Measurements from ENCODE around the gene ZNF584.

The ZNF584 gene

DNA sequence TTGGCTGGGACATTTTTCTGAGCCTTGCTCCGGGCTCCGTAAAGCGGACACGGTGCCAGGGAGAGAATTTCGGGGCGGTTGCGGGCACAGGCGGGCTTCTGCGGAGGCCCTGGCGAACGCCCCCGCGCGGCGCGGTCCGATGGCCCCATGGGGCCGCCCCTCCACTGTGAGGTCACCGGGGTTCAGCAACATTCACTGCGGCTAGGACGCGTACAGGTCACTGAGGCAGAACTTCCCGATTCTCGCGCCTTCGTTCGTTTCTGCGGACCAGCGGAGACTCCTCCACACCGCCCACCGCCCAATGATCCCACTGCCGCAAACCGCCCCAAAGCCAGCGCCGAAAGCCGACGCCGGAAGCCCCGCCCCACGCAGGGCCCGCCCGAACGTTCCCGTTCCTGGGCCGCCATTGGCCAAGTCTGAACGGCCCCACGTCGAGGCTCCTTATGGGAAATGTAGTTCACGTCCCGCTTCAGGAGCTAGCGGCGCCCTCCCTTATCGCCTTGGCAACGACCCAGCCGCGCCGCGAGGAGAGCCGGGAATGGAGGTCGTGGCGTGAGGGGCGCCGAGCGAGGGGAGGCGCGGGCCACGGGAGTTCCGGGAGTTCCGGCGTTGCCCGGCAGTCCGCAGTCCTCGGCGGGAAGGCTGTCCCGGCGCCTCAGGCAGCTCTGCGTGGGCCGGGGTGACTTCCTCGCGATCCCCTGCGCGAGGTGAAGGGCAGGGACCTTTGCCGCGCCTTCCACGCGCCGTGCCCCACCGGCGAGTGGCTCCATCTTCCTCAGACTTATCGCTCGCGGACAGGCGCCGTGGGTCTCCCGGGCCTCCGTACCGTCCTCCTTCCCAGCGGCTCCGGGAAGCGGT lies at the start of gene ZNF584:
Gene ZNF584, plus strand, starts transcription at position 498 of the 858 bp plus-strand sequence. CDS start 499 bp downstream, outside the sequence.
- peaks cover 5% of the 10 kb centered on the region; the same call in 1 of the 2 replicates for H3K36me3 ChIP-seq (ENCODE audit: insufficient read depth, low read length)
- peak within 1 kb of the TSS; percentile 75 for H3K4me2 ChIP-seq (ENCODE audit: insufficient read depth, low read length)
- peak within 1 kb of the TSS; percentile 77 for H3K9ac ChIP-seq (ENCODE audit: low read depth, low read length)
- peaks cover 28% of the 10 kb centered on the region for H3K4me1 ChIP-seq (ENCODE audit: insufficient read depth, low read length)
- peaks cover 40% of the 10 kb centered on the region for H3K79me2 ChIP-seq (ENCODE audit: insufficient read depth, low read length)
- TF ChIP-seq CTCF (IDR thresholded peaks at IDR 0.05; ENCODE audit: borderline replicate concordance, extremely low read depth, low read length, poor library complexity, severe bottlenecking) (peak; percentile 48), EZH2 (IDR thresholded peaks at IDR 0.05; ENCODE audit: borderline replicate concordance, low read depth, low read length, severe bottlenecking) (no peak)
- peak within 1 kb of the TSS; percentile 58 to 96 for H3K4me3 ChIP-seq (ENCODE audit: low read depth in 1 of 2, low read length in 2 of 2)
- peak within 1 kb of the TSS; percentile 78 for H3K27ac ChIP-seq (ENCODE audit: low read length)
- DNase-seq (peak; percentile 97), ATAC-seq (ENCODE audit: insufficient read depth, low read depth) (peak; percentile 96)
- no peaks in the 10 kb centered on the region for H4K20me1 ChIP-seq (ENCODE audit: insufficient read depth, low read length)
- H3K27me3 ChIP-seq (ENCODE audit: insufficient read depth, low read length, poor library complexity), result no peaks in the 10 kb centered on the region
- H3K9me3 ChIP-seq (ENCODE audit: insufficient read depth, low read length, severe bottlenecking), result no peaks in the 10 kb centered on the region
- H2AFZ ChIP-seq (ENCODE audit: low read depth, low read length), result peak within 1 kb of the TSS; percentile 87

GRCh38 chr19:58361900-58362271 lies 46.6 kb upstream of the ZNF584 start:
- ATAC-seq (ENCODE audit: insufficient read depth, low read depth) (peak; percentile 9), DNase-seq (peak; percentile 55)
- H3K27me3 ChIP-seq (ENCODE audit: insufficient read depth, low read length, poor library complexity), result no peaks in the 10 kb centered on the region
- TF ChIP-seq CTCF (IDR thresholded peaks at IDR 0.05; ENCODE audit: borderline replicate concordance, extremely low read depth, low read length, poor library complexity, severe bottlenecking) (no peak), EZH2 (IDR thresholded peaks at IDR 0.05; ENCODE audit: borderline replicate concordance, low read depth, low read length, severe bottlenecking) (no peak)
- H3K4me1 ChIP-seq (ENCODE audit: insufficient read depth, low read length), result peaks cover 18% of the 10 kb centered on the region
- H4K20me1 ChIP-seq (ENCODE audit: insufficient read depth, low read length), result no peaks in the 10 kb centered on the region
- H3K79me2 ChIP-seq (ENCODE audit: insufficient read depth, low read length), result peaks cover 14% of the 10 kb centered on the region
- H3K4me2 ChIP-seq (ENCODE audit: insufficient read depth, low read length), result peak overlapping the region; percentile 99
- H3K36me3 ChIP-seq (ENCODE audit: insufficient read depth, low read length), result peaks cover 6% of the 10 kb centered on the region; the same call in 1 of the 2 replicates
- H2AFZ ChIP-seq (ENCODE audit: low read depth, low read length), result peak overlapping the region; percentile 98
- H3K9me3 ChIP-seq (ENCODE audit: insufficient read depth, low read length, severe bottlenecking), result no peaks in the 10 kb centered on the region
- H3K9ac ChIP-seq (ENCODE audit: low read depth, low read length), result peak overlapping the region; percentile 97
- peak overlapping the region; percentile 85 for H3K27ac ChIP-seq (ENCODE audit: low read length)
- H3K4me3 ChIP-seq (ENCODE audit: low read depth in 1 of 2, low read length in 2 of 2), result peak overlapping the region; percentile 99

GRCh38 chr19:58362272-58362994 lies 46.0 kb upstream of the ZNF584 start, which contains the start of gene ZNF497:
Gene ZNF497 (minus strand): TSS chr19:58362751. CDS start chr19:58357635, 5,116 bp downstream.
- ATAC-seq (ENCODE audit: insufficient read depth, low read depth), result peak; percentile 90
- Histone ChIP-seq H3K9ac (ENCODE audit: low read depth, low read length) (peak within 1 kb of the TSS; percentile 97), H3K27me3 (ENCODE audit: insufficient read depth, low read length, poor library complexity) (no peaks in the 10 kb centered on the region), H4K20me1 (ENCODE audit: insufficient read depth, low read length) (no peaks in the 10 kb centered on the region), H3K36me3 (ENCODE audit: insufficient read depth, low read length) (peaks cover 7% of the 10 kb centered on the region; the same call in 1 of the 2 replicates), H3K27ac (ENCODE audit: low read length) (peak within 1 kb of the TSS; percentile 85), H3K4me3 (ENCODE audit: low read depth in 1 of 2, low read length in 2 of 2) (peak within 1 kb of the TSS; percentile 99), H3K79me2 (ENCODE audit: insufficient read depth, low read length) (peaks cover 14% of the 10 kb centered on the region), H3K9me3 (ENCODE audit: insufficient read depth, low read length, severe bottlenecking) (no peaks in the 10 kb centered on the region), H2AFZ (ENCODE audit: low read depth, low read length) (peak within 1 kb of the TSS; percentile 98), H3K4me2 (ENCODE audit: insufficient read depth, low read length) (peak within 1 kb of the TSS; percentile 99), H3K4me1 (ENCODE audit: insufficient read depth, low read length) (peaks cover 18% of the 10 kb centered on the region)
- TF ChIP-seq EZH2 (IDR thresholded peaks at IDR 0.05; ENCODE audit: borderline replicate concordance, low read depth, low read length, severe bottlenecking) (no peak), CTCF (IDR thresholded peaks at IDR 0.05; ENCODE audit: borderline replicate concordance, extremely low read depth, low read length, poor library complexity, severe bottlenecking) (peak; percentile 32)
- peak; percentile 98 for DNase-seq

Data from DND-41 (cell line).